HepG2 (cell line): ENCODE data around the gene DAG1. TPM values are rescaled to one million over a fixed set of nuclear protein-coding genes. Genes with fewer than 3 reads are reported as not detected.

Experiments used
- ATAC-seq: fragments of 200-7000 bp; cut with Tn5 transposase; 3 replicates; pipeline ENCODE4 v1.9.1; 2020; ENCODE audit warnings: mild to moderate bottlenecking, moderate library complexity
- BruUV-seq: library from RNA; stranded (reverse); fragments of 400-500 nt; replicated peaks from 2 replicates; lab custom pipeline; 2021; lab: Mats Ljungman, UMichigan
- CTCF ChIA-PET: fragments of 300-600 bp; formaldehyde crosslinking; extraction: SDS; loops from one replicate; lab custom pipeline; 2021; ENCODE audit warnings: low total read pairs, inconsistent platforms, low intra/inter-chr PET ratio; lab: Yijun Ruan, JAX
- POLR2A ChIA-PET: fragments of 350-600 bp; sonication (Branson Sonifier 250); formaldehyde crosslinking; loops from one replicate; lab custom pipeline; 2020; ENCODE audit warnings: antibody characterized with exemption, inconsistent platforms; lab: Yijun Ruan, JAX
- DNase-seq: peaks from one replicate; pipeline ENCODE4 v3.0.0-alpha.2; 2015; ENCODE audit warnings: low spot score
- FAIRE-seq: peaks from 3 replicates; lab custom pipeline; 2011; peaks lifted over from hg19 to GRCh38; lab: Jason Lieb, UNC
- H2AFZ ChIP-seq: one replicate; pipeline ENCODE4 v1.6.1; 2011; ENCODE audit warnings: low read length, inconsistent platforms
- H3K27ac ChIP-seq: fragments of 300-600 bp; 3 replicates; pipeline ENCODE4 v1.8.0; 2011; ENCODE audit warnings: mixed run types, mild to moderate bottlenecking, mixed read lengths, low read length, inconsistent platforms; ENCODE audit not compliant: insufficient read depth; ENCODE audit errors: extremely low read length
- H3K27me3 ChIP-seq, 2 experiments: fragments of 200-600 bp in 1 of 2; 2 replicates in 1 of 2; 3 replicates in 1 of 2; pipeline versions ENCODE4 v1.6.0 to v1.8.0; 2011; ENCODE audit warnings: low read length in 2 of 2, mild to moderate bottlenecking in 2 of 2, moderate library complexity in 2 of 2, inconsistent platforms in 1 of 2; ENCODE audit not compliant: insufficient read depth in 2 of 2, control insufficient read depth in 1 of 2
- H3K36me3 ChIP-seq, 2 experiments: fragments of 200-600 bp in 1 of 2; replicated peaks in 1 of 2; 2 replicates in 1 of 2; 3 replicates in 1 of 2; pipeline versions ENCODE4 v1.5.1 to v1.8.0; 2011; ENCODE audit warnings: low read length in 2 of 2, inconsistent platforms in 1 of 2; ENCODE audit not compliant: insufficient read depth in 2 of 2, control insufficient read depth in 1 of 2
- H3K4me1 ChIP-seq: 2 replicates; pipeline ENCODE4 v1.5.1; 2012; ENCODE audit warnings: low read length, inconsistent platforms; ENCODE audit not compliant: insufficient read depth
- H3K4me2 ChIP-seq: 2 replicates; pipeline ENCODE4 v1.6.0; 2011; ENCODE audit warnings: low read depth, low read length, inconsistent platforms
- H3K4me3 ChIP-seq, 3 experiments: fragments of 200-600 bp in 1 of 3; sonication (generic), shearing (Covaris generic) in 1 of 3; replicated peaks in 1 of 3; 2 replicates each; pipeline ENCODE4 v1.5.1; 2011 to 2016; ENCODE audit warnings: low read length in 3 of 3, inconsistent platforms in 2 of 3, low read depth in 2 of 3, mild to moderate bottlenecking in 2 of 3, control low read depth in 1 of 3, mixed read lengths in 1 of 3; ENCODE audit not compliant: insufficient read depth in 1 of 3
- H3K79me2 ChIP-seq: one replicate; pipeline ENCODE4 v1.6.1; 2011; ENCODE audit warnings: low read length, inconsistent platforms; ENCODE audit not compliant: insufficient read depth
- H3K9ac ChIP-seq: 2 replicates; pipeline ENCODE4 v1.6.0; 2011; ENCODE audit warnings: mild to moderate bottlenecking, low read depth, low read length, inconsistent platforms; ENCODE audit not compliant: insufficient read depth
- H3K9me3 ChIP-seq: 2 replicates; pipeline ENCODE4 v1.5.1; 2012; ENCODE audit warnings: mild to moderate bottlenecking, low read length
- H4K20me1 ChIP-seq: 2 replicates; pipeline ENCODE4 v1.6.0; 2011; ENCODE audit warnings: inconsistent platforms, mild to moderate bottlenecking, low read length, moderate library complexity; ENCODE audit not compliant: insufficient read depth
- NONO ChIP-seq, 2 experiments: fragments of 450-650 bp in 1 of 2; sonication (generic) in 1 of 2; formaldehyde crosslinking in 1 of 2; IDR thresholded peaks in 1 of 2; conservative IDR thresholded peaks in 1 of 2; 2 replicates each; pipeline versions ENCODE4 v1.6.1 to v1.8.0; 2017 to 2022; ENCODE audit warnings: mild to moderate bottlenecking in 1 of 2, missing genetic modification reagents in 1 of 2, moderate library complexity in 1 of 2
- PAX8 ChIP-seq: sonication (generic); formaldehyde crosslinking; IDR thresholded peaks from 2 replicates; pipeline ENCODE4 v1.8.0; 2022; ENCODE audit warnings: mild to moderate bottlenecking, missing genetic modification reagents, borderline replicate concordance
- PHB2 ChIP-seq: fragments of 450-650 bp; IDR thresholded peaks from 2 replicates; pipeline ENCODE4 v1.6.1; 2018; ENCODE audit not compliant: partially characterized antibody
- SRF ChIP-seq: IDR thresholded peaks from 2 replicates; pipeline ENCODE4 v1.6.1; 2011; ENCODE audit warnings: mild to moderate bottlenecking, low read depth, low read length, moderate library complexity
- ZNF17 ChIP-seq: sonication (generic); formaldehyde crosslinking; IDR thresholded peaks from 2 replicates; pipeline ENCODE4 v1.5.0; 2020; ENCODE audit warnings: mild to moderate bottlenecking, missing genetic modification reagents
- ZNF44 ChIP-seq: sonication (generic); formaldehyde crosslinking; IDR thresholded peaks from 2 replicates; pipeline ENCODE4 v1.5.1; 2020; ENCODE audit warnings: mild to moderate bottlenecking, missing genetic modification reagents
- ZNF451 ChIP-seq: sonication (generic); formaldehyde crosslinking; IDR thresholded peaks from 2 replicates; pipeline ENCODE4 v1.5.0; 2020; ENCODE audit warnings: mild to moderate bottlenecking, missing genetic modification reagents
- WGBS: methylation state at CpG from one replicate; pipeline ENCODE4 v1.1.6; 2017; ENCODE audit warnings: low lambda C conversion rate; 5-methylcytosine and 5-hydroxymethylcytosine counted together
- in situ Hi-C: cut with HindIII; loops from 2 replicates; pipeline ENCODE4 v1.10.0; 2017; ENCODE audit warnings: low pct_unique_long_range_greater_than_20kb; ENCODE audit not compliant: extremely low pct_ligation_motif_present
- intact Hi-C: fragments of 100-400 bp; cut with micrococcal nuclease; formaldehyde crosslinking; loops from one replicate; pipeline ENCODE4 v1.10.0; 2022; ENCODE audit not compliant: unreplicated experiment
- polyA plus RNA-seq, 8 experiments: library from polyadenylated mRNA; depleted of rRNA in 3 of 8; stranded (reverse) in 7 of 8; unstranded in 1 of 8; fragments of >200 nt; fragmentation: Illumina TruSeq in 4 of 8; extraction: Trizol in 4 of 8; gene quantifications; 2 replicates each; pipeline versions ENCODE4 v1.2.1 to v1.2.3, GENCODE V29; 2011 to 2016; ENCODE audit warnings: low read depth in 4 of 8, missing spikeins in 1 of 8, mixed read lengths in 1 of 8; ENCODE audit not compliant: insufficient read depth in 1 of 8
- total RNA-seq, 5 experiments: library from RNA; depleted of rRNA; stranded (reverse); fragments of >200 nt; fragmentation: Illumina TruSeq; extraction: Trizol; gene quantifications; 2 replicates each; pipeline ENCODE4 v1.2.3, GENCODE V29; 2016; ENCODE audit warnings: low read depth in 1 of 5
- TF ChIP-seq, protein P1 (sequence below): sonication (generic); formaldehyde crosslinking; IDR thresholded peaks from 2 replicates; pipeline ENCODE4 v1.9.0; 2021; ENCODE audit warnings: missing genetic modification reagents, mild to moderate bottlenecking, borderline replicate concordance
- TF ChIP-seq, protein P2 (sequence below): sonication (generic); formaldehyde crosslinking; IDR thresholded peaks from 2 replicates; pipeline ENCODE4 v1.5.0; 2020; ENCODE audit warnings: mild to moderate bottlenecking, missing genetic modification reagents, borderline replicate concordance
- TF ChIP-seq, protein P3 (sequence below): sonication (generic); formaldehyde crosslinking; IDR thresholded peaks from 2 replicates; pipeline ENCODE4 v1.8.0; 2022; ENCODE audit warnings: missing genetic modification reagents, mild to moderate bottlenecking, inconsistent platforms, borderline replicate concordance

DAG1 gene
- total and polyA plus RNA-seq, 2 of the 13 experiments (the other 11 are each of a cell fraction or from before 2014, with no cell fraction given), result 47.3 to 50.4 TPM

DNA sequence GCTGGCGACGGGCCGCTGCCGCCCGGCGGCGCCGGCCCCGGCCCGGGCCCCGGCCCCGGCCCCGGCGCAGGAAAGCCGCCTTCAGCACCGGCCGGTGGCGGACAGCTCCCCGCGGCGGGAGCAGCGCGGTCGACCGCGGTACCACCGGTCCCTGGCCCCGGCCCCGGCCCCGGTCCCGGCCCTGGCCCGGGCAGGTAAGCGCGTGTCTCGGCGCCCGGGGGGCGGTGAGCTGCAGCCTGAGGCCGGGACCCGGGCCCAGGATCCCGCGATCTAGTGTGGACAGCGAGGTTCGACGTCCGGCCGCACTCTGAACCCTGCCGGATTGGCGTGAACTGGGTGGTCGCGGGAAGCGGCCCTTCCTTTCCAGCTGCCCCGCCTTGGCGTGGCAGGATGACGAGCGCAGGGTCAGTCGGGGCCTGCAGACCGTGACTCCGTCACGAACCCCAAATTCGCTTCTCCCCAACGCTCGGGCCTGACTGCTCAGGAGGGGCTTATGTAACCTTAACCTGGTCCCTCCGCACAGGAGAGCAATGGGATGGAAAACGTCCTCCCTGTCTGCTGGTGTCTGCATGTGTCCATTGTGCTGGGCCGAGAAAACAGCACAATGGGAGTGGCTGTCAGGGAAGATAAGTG lies 84.7 kb downstream of the DAG1 start (continued):
- TF ChIP-seq ZNF451 (CRISPR knock-in tag) (peak; percentile 56; the same call in 1 of the 2 replicates), SRF (no peak), PHB2 (no peak), PAX8 (CRISPR knock-in tag) (no peak), ZNF17 (CRISPR knock-in tag) (no peak), NONO (IDR thresholded peaks at IDR 0.05) (no peak), NONO (CRISPR knock-in tag; conservative IDR thresholded peaks at IDR 0.05) (no peak), ZNF44 (CRISPR knock-in tag) (no peak)
- TF ChIP-seq, protein P1, sequence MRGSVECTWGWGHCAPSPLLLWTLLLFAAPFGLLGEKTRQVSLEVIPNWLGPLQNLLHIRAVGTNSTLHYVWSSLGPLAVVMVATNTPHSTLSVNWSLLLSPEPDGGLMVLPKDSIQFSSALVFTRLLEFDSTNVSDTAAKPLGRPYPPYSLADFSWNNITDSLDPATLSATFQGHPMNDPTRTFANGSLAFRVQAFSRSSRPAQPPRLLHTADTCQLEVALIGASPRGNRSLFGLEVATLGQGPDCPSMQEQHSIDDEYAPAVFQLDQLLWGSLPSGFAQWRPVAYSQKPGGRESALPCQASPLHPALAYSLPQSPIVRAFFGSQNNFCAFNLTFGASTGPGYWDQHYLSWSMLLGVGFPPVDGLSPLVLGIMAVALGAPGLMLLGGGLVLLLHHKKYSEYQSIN (CRISPR knock-in tag), result no peak

DNA sequence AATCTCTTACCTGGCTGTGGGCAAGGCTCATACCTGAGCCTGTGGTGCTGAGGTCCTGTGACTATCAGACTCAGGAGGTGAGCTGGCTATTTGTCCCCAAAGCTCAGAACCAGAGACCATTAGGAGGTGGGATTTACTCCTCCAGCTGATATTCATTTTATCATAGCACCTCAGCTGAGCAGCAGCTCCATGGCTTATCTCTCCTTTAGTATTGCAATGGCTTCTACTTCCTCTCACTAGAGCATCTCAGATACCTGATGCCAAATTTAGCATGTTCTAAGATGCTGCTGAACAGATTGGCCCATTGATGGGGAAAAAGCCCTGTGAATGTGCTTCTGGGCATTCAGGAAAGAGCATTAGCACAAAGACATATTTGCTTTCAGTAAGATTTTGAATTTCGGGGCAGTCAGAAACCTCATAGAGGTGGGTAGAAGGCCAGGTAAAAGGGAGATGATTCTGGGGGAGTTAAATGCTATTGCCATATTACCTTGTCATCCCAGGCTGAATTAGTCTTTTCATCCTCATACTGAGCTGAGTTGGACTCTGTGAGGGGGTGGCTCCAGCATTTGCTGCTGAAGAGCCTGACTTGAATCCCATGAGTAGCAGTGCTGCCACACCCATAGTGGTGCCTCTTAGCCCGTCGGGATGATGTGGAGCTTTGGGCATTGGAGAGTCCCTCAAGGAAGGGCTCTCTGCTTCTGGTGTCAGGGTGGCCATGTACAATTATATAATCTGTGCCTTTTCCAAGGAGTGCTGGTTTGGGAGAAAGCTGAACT lies 86.6 kb downstream of the DAG1 start:
- Histone ChIP-seq H3K27me3 (no peaks in the 10 kb centered on the region; a peak in 1 of 5 replicates), H3K9ac (no peak overlapping the region), H3K79me2 (peaks cover 3% of the 10 kb centered on the region), H2AFZ (no peak overlapping the region), H3K4me3 (no peak overlapping the region), H4K20me1 (no peaks in the 10 kb centered on the region), H3K4me1 (peaks cover 30% of the 10 kb centered on the region), H3K27ac (no peak overlapping the region), H3K4me2 (no peak overlapping the region), H3K36me3 (no peaks in the 10 kb centered on the region), H3K9me3 (no peaks in the 10 kb centered on the region)
- in situ Hi-C loops (no loop called here), intact Hi-C loops (no loop called here)
- 92% methylated on average over 1 of the region's 3 CpGs for WGBS
- FAIRE-seq (no peak), DNase-seq (no peak), ATAC-seq (no peak)
- ChIA-PET POLR2A (interaction anchor here (1.3 kb wide), 1 partner anchor 31 kb away, joined by 3 read pairs; no protein-coding TSS in a partner anchor), CTCF (no interaction called here)
- no TSS peak for BruUV-seq
- TF ChIP-seq, protein P2, sequence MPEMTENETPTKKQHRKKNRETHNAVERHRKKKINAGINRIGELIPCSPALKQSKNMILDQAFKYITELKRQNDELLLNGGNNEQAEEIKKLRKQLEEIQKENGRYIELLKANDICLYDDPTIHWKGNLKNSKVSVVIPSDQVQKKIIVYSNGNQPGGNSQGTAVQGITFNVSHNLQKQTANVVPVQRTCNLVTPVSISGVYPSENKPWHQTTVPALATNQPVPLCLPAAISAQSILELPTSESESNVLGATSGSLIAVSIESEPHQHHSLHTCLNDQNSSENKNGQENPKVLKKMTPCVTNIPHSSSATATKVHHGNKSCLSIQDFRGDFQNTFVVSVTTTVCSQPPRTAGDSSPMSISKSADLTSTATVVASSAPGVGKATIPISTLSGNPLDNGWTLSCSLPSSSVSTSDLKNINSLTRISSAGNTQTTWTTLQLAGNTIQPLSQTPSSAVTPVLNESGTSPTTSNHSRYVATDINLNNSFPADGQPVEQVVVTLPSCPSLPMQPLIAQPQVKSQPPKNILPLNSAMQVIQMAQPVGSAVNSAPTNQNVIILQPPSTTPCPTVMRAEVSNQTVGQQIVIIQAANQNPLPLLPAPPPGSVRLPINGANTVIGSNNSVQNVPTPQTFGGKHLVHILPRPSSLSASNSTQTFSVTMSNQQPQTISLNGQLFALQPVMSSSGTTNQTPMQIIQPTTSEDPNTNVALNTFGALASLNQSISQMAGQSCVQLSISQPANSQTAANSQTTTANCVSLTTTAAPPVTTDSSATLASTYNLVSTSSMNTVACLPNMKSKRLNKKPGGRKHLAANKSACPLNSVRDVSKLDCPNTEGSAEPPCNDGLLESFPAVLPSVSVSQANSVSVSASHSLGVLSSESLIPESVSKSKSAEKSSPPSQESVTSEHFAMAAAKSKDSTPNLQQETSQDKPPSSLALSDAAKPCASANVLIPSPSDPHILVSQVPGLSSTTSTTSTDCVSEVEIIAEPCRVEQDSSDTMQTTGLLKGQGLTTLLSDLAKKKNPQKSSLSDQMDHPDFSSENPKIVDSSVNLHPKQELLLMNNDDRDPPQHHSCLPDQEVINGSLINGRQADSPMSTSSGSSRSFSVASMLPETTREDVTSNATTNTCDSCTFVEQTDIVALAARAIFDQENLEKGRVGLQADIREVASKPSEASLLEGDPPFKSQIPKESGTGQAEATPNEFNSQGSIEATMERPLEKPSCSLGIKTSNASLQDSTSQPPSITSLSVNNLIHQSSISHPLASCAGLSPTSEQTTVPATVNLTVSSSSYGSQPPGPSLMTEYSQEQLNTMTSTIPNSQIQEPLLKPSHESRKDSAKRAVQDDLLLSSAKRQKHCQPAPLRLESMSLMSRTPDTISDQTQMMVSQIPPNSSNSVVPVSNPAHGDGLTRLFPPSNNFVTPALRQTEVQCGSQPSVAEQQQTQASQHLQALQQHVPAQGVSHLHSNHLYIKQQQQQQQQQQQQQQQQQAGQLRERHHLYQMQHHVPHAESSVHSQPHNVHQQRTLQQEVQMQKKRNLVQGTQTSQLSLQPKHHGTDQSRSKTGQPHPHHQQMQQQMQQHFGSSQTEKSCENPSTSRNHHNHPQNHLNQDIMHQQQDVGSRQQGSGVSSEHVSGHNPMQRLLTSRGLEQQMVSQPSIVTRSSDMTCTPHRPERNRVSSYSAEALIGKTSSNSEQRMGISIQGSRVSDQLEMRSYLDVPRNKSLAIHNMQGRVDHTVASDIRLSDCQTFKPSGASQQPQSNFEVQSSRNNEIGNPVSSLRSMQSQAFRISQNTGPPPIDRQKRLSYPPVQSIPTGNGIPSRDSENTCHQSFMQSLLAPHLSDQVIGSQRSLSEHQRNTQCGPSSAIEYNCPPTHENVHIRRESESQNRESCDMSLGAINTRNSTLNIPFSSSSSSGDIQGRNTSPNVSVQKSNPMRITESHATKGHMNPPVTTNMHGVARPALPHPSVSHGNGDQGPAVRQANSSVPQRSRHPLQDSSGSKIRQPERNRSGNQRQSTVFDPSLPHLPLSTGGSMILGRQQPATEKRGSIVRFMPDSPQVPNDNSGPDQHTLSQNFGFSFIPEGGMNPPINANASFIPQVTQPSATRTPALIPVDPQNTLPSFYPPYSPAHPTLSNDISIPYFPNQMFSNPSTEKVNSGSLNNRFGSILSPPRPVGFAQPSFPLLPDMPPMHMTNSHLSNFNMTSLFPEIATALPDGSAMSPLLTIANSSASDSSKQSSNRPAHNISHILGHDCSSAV, result no peak
- TF ChIP-seq, protein P3, sequence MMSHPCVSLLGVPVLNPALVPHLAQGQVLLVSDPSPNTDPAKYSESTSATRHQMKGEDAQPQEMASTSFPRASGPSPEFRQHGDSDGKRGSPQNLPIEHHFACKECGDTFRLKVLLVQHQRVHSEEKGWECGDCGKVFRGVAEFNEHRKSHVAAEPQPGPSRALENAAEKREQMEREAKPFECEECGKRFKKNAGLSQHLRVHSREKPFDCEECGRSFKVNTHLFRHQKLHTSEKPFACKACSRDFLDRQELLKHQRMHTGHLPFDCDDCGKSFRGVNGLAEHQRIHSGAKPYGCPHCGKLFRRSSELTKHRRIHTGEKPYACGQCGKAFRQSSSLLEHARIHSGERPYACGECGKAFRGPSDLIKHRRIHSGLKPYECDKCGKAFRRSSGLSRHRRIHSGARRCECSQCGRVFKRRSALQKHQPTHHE, result no peak
